Smooth muscle cell of the brain vasculature (primary cell): ENCODE data around the gene SALL1.

Experiments used
- DNase-seq: peaks from one replicate; pipeline ENCODE4 v3.0.0-alpha.2; 2012; ENCODE audit warnings: low read depth, low spot score

The SALL1 gene

GRCh38 chr16:51150888-51151320, at the start of gene SALL1:
Gene SALL1, minus strand, starts transcription at chr16:51151270. Its CDS starts 29 bp downstream, at chr16:51151241.
- no peak for DNase-seq

GRCh38 chr16:51200793-51201192, 49.7 kb upstream of the SALL1 start:
- DNase-seq: no peak

DNA sequence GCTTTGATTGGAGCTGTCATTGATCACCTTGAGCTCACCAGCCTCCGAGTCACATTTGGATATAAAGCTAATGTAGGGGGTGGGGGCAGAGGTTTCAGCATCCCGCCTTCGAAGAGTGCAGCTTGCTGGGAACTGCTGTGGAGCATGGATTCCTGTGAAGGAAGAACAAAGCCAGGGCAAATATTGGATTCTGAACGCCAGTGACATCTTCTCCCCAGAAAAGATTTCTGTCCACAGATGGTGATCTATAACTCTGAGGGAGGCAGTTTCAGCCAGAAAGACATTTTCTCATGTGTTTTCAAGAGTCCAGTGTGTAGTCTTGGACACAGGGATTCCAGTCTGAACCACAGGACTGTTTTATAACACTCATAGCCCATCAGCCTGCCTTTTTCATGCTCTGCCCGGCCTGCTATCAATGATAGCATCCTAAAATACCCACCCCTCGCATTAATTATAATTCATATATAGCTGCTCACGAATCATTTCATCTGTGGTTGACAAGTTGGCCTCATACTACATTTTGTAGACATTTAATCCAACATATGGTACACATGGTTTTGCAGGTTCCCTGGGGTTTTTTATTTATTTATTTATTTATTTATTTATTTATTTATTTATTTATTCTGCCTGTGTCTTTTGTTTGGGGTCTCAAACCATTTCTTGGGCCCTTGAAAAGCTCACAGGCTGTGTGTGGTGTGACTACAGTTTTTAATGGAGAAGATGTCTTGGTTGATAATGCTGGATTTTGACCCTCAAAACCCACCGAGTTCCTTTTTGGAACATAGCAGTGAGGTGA, 47.1 kb upstream of the SALL1 start:
- no peak for DNase-seq

DNA sequence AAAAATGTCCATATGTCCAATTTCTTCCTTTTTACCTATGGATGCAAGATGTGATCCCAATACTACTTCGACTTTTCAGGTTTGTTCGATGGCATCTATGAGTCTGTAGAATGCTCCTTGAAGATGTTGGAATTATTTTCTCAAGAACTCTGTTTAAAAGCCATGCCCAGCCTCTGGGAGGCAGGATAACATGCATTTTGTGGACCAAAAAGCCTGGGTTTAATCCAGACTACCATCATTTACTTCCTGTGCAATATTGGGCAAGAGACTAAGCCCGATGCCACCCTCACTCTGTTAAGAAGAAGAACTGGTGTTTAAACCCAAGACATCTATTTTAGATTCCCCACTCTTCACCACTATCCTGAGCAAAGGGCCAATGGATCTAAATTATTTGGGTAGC, 42.8 kb upstream of the SALL1 start:
- no peak for DNase-seq

DNA sequence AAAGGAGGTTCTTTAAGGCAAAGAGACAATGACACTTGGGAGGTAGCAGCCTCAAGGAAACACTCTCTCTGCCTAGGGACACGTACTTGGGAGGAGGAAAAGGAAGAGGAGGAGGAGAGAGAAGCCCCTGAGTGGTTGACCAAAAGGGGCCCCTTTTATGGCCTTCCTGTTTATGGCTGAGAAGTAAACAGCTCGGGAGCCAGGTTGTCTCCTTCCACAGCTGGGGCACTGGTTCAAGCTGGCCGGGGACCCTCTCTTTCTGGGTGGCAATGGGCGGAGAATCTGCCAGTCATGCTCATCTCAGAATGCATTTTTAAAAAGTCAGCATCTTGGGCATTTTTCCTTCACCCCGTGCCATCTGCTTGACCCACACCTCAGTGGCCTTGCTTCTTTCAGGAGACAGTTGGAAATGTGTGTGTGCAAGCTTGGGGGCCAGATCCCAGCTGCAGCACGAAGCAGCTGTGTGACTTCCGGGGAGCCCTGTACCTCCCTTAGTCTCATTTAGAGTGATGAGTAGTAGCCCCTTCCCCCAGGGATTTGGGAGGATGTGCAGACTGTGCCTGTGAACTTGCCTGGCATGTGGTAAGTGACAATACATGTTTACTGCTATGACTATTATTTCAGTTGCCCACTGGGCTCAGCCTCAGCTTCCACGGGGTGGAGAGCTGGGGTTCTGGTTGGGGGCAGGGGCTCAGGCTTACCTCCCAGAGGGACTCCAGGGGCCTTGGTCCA, 33.8 kb upstream of the SALL1 start:
- DNase-seq: no peak

- DNase-seq: no peak
These were observed 30.4 kb upstream of the SALL1 start for GRCh38 chr16:51181503-51181811.

- DNase-seq: no peak
These were observed 29.8 kb upstream of the SALL1 start for GRCh38 chr16:51180719-51181502.

- no peak for DNase-seq
These were observed 24.0 kb upstream of the SALL1 start for GRCh38 chr16:51175081-51175480.

- DNase-seq: no peak
These were observed 21.3 kb upstream of the SALL1 start for GRCh38 chr16:51172368-51172767.

DNA sequence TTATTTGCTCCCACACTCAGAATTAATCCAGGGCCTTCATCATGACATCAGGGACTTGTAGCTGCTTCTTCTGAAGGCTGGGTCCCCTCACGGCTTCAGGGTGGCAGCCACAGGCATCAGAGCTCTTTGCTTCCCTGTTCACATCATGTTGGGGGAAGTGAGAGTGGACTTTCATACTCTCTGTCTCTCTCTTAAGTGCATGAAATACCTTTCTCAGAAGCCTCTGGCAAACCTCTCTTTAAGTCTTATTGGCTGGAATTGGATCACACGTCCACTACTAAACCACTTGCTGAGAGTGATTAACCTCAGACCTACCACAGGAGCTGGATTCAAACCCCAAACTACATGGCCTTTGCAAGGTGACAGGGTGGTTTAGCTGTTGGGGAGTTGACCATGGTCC, 17.7 kb upstream of the SALL1 start:
- DNase-seq: no peak

DNA sequence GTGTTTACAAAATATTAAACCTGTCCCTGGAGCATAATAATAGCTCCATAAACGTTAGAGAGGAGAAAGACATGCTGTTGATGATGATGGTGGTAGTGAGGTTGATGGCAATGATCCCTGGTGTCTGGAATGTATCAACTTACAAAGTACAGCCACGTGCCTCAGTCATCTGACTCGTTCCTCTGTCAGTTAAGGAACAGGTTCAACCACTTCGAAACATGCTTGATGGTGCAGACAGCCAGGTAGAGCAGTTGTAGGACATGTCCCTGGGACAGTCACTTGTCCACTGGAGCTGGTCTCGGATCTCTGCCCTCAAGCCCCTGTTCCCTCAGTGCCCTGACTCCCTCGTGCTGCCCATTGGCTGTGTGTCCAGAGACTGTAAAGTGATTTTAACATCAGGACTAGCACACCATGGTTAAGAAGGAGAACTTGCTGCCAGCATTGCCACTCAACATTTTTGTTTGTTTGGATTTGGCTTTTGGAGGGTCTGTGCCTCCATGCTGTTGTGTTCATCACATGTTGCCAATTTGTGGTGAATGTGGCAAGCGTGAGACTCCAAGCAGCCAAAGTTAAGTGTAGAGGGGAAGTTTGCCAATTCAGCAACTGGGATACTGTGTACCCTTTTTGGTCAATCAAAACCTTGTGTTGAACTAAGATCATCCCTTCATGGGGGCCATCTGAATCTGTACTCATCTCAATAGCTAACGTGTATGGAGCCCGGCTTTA, 16.3 kb upstream of the SALL1 start:
- no peak for DNase-seq

GRCh38 chr16:51166541-51166940, 15.5 kb upstream of the SALL1 start:
- DNase-seq: no peak

DNA sequence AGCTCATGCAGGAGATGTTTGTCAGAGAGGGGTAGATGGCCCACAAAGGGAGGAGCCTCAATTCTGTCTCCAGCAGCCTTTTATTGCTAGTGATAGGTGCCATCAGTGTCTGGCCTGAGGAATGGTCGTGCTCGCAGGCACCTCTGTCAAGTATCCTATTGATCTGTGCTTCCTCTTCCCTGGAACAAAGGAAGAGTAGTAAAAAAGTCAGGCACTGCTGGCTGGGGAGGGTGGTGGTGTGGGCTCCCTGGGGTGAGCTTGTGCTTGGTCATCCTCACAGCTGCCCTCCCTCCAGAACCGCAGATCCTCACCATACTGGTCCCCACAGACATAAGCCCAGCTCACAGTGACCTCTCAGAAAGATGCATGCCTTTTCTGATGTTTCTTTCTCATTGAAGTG, 15.0 kb upstream of the SALL1 start:
- DNase-seq: no peak

GRCh38 chr16:51165043-51165442, 14.0 kb upstream of the SALL1 start:
- DNase-seq: no peak

DNA sequence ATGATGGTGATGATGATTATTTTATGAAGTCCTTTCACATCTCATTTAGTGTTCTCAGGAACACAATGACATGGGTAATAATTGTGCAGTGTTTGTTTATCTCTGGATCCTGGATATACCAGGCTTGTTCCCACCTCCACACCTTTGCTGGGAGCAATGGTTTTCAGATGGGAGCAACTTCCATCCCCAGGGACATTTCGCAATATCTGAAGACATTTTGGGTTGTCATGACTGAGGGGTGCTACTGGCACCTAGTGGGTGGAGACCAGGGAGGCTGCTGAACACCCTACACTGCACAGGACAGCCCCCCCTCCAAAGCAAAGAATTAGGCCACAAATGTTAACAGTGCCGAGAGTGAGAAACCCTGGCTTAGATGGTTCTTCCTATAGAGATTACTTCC, 13.5 kb upstream of the SALL1 start:
- DNase-seq: no peak

DNA sequence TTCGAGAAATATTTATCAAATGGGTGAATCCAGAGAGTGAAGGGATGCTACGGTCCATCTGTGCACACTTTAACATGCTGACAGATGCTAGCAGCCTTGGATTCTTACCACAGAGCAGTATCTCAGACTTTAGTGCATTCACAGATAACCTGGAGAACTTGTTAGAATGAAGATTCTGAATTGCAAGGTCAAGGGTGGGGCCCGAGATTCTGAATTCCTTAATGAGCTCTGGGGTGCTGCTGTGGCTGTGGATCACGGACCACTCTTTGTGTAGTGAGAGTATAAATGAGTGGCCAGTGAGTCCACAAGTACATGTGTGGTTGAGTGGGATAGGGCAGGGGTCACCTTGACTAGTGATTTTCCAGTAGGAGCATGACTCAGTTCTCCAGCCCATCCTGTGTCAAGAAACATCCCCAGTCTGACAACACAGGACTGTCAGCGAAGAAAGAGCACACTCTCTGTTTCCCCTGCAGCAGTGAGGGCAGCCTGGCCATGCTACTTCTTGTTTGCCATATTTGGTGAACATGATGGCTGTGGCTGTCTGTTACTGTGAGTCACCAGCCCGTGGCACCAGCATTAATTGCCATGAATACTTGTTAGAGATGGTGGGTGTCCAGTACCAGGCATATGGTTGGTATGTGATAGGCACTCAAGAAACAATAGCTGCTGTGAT, 13.0 kb upstream of the SALL1 start:
- no peak for DNase-seq

DNA sequence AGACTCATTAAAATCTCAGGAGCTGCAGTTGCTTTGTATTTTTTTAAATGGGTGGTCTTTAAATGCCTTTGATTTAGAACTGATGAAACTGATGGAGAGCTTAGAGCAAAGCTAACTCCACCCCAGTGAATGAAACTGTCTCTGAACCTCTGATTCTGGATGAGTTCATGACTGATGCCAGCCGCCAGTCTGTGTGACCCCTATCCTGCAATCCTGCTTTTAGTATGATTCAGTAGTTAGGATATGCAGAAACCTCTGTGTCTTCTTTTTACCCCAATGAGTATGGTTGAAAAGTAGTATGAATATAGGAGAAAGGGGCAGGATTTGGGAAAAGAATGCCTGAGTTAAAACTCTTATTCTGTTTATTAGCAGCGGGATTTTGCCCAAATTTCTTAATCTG, 12.3 kb upstream of the SALL1 start:
- DNase-seq: no peak

DNA sequence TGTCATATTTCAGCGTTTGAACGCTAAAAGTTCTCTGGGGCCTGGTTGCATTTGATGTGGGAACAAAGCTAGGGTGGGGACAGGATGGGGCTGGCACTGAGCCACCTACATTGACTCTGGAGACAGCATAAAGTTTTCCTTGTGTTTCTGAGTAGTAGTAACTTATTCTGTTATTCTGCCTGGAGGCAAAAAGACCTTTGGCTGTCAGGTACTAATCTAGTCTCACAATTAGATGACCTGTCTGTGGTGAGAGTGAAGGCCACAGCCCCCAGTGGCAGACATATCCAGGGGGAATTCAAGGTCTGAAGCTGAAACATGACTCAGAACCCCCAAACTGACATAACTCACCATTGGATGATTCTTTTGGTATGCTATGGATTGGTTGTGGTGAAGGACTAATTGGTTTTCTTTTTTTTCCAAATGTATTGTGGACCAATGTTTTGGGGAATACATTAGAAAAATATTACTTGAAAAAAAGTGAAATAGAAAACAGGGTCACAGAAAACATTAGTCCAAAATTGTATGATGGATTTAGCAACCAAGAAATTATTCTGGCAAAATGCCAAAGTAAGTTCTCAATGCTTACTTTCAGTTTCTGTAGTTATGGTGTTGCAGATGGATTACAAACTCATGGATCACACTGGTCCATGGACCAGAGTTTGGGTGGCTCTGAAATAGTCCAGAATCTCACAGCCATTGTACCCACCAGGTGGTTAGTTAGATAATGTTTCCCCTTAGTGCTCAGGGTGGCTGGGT, 10.5 kb upstream of the SALL1 start:
- no peak for DNase-seq

- no peak for DNase-seq
These were observed 8.8 kb upstream of the SALL1 start for GRCh38 chr16:51159865-51160264.

DNA sequence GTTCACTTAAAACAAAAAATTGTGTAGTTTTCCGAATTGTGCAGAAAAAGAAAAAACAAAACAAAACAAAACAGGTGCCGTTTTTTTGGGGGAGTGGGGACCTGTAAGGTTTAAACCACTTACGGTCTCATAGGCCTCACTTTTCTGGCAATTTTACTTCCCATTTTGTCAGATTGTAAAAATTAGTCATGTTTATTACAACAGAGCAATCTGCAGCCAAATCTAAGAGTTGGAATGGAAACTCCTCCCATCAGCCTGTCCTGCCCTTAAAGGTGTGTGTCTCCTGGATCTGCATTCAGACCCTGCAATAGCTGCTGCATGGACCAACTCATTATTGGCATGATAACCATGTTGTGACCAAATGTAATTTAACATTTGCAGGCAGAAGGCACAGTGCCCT, 8.2 kb upstream of the SALL1 start:
- no peak for DNase-seq

- no peak for DNase-seq
These were observed 6.6 kb upstream of the SALL1 start for GRCh38 chr16:51157698-51158097.
